Testis (tissue), 2 donors: Measurements from ENCODE around the gene IFT57.

Experiments
- POLR2A ChIP-seq: fragments of 450-650 bp; IDR thresholded peaks from one replicate; pipeline ENCODE4 v1.6.1; 2017; ENCODE audit warnings: antibody characterized with exemption, mild to moderate bottlenecking, moderate library complexity
- TF ChIP-seq, protein P1 (sequence below), 3 experiments: fragments of 450-650 bp in 2 of 3; fragments of 200-600 bp in 1 of 3; sonication (generic) in 1 of 3; IDR thresholded peaks; one replicate each; pipeline ENCODE4 v1.5.1; 2016 to 2019; ENCODE audit warnings: antibody characterized with exemption in 3 of 3, mild to moderate bottlenecking in 2 of 3, moderate library complexity in 1 of 3

DNA sequence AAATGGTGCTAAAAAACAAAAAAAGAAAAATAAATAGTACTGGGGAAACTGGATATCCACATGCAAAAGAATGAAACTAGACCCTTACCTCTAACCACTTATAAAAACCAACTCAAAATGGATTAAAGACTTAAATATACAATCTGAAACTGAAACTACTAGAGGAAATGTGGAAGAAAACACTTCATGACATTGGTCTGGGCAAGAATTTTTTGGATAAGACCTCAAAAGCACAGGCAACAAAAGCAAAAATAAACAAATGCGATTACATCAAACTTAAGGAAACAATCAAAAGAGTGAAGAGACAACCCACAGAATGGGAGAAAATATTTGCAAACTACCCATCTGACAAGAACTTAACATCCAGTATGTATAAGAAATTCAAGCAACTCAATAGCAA, 6.4 kb downstream of the IFT57 start:
- TF ChIP-seq, protein P1, sequence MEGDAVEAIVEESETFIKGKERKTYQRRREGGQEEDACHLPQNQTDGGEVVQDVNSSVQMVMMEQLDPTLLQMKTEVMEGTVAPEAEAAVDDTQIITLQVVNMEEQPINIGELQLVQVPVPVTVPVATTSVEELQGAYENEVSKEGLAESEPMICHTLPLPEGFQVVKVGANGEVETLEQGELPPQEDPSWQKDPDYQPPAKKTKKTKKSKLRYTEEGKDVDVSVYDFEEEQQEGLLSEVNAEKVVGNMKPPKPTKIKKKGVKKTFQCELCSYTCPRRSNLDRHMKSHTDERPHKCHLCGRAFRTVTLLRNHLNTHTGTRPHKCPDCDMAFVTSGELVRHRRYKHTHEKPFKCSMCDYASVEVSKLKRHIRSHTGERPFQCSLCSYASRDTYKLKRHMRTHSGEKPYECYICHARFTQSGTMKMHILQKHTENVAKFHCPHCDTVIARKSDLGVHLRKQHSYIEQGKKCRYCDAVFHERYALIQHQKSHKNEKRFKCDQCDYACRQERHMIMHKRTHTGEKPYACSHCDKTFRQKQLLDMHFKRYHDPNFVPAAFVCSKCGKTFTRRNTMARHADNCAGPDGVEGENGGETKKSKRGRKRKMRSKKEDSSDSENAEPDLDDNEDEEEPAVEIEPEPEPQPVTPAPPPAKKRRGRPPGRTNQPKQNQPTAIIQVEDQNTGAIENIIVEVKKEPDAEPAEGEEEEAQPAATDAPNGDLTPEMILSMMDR (IDR thresholded peaks at IDR 0.05) = no peak
- TF ChIP-seq POLR2A = no peak
